A673 (cell line): ENCODE data around the gene WDFY3.

Experiments
- EZH2 ChIP-seq: fragments of 200-600 bp; sonication (generic); IDR thresholded peaks from 2 replicates; pipeline ENCODE4 v1.6.1; 2017; ENCODE audit warnings: borderline replicate concordance, low read depth, mild to moderate bottlenecking, mixed read lengths, antibody characterized with exemption, low read length; ENCODE audit not compliant: poor library complexity, severe bottlenecking
- TF ChIP-seq, protein P1 (sequence below): fragments of 300-800, 200-600 bp; sonication (generic); conservative IDR thresholded peaks from 2 replicates; pipeline ENCODE4 v1.5.1; 2017; ENCODE audit warnings: low read depth, mild to moderate bottlenecking, antibody characterized with exemption, low read length, moderate library complexity, mixed read lengths

GRCh38 chr4:84678976-84679744 is 287.3 kb downstream of the WDFY3 start:
- TF ChIP-seq, protein P1, sequence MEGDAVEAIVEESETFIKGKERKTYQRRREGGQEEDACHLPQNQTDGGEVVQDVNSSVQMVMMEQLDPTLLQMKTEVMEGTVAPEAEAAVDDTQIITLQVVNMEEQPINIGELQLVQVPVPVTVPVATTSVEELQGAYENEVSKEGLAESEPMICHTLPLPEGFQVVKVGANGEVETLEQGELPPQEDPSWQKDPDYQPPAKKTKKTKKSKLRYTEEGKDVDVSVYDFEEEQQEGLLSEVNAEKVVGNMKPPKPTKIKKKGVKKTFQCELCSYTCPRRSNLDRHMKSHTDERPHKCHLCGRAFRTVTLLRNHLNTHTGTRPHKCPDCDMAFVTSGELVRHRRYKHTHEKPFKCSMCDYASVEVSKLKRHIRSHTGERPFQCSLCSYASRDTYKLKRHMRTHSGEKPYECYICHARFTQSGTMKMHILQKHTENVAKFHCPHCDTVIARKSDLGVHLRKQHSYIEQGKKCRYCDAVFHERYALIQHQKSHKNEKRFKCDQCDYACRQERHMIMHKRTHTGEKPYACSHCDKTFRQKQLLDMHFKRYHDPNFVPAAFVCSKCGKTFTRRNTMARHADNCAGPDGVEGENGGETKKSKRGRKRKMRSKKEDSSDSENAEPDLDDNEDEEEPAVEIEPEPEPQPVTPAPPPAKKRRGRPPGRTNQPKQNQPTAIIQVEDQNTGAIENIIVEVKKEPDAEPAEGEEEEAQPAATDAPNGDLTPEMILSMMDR, result no peak
- no peak for TF ChIP-seq EZH2
